H7 (cell line): ENCODE measurements around the gene TMEM176A. TPM values are rescaled to one million over a fixed set of nuclear protein-coding genes. Genes with fewer than 3 reads are reported as not detected.
"Not testable (repeated sequence)": the region's sequence is repeated elsewhere in the genome, so short reads cannot be mapped to it uniquely, and the experiment has no call there.

ENCODE experiments used
- DNase-seq: peaks from one replicate; pipeline ENCODE4 v3.0.0; 2012
- H3K27me3 ChIP-seq: 2 replicates; pipeline ENCODE4 v1.6.0; 2011; ENCODE audit warnings: mild to moderate bottlenecking, low read length; ENCODE audit not compliant: control insufficient read depth, insufficient read depth
- H3K36me3 ChIP-seq: replicated peaks from 2 replicates; pipeline ENCODE4 v1.5.1; 2011; ENCODE audit warnings: low read length; ENCODE audit not compliant: control insufficient read depth, insufficient read depth
- H3K4me3 ChIP-seq: 2 replicates; pipeline ENCODE4 v1.5.1; 2011; ENCODE audit warnings: low read depth, mild to moderate bottlenecking, control low read depth, low read length, moderate library complexity; ENCODE audit not compliant: insufficient read depth
- total RNA-seq: library from RNA; depleted of rRNA; stranded (reverse); fragments of >200 nt; shearing (Covaris generic); gene quantifications from 2 replicates; pipeline ENCODE4 v1.2.3, GENCODE V29; 2014; rRNA removed

The TMEM176A gene, protein sequence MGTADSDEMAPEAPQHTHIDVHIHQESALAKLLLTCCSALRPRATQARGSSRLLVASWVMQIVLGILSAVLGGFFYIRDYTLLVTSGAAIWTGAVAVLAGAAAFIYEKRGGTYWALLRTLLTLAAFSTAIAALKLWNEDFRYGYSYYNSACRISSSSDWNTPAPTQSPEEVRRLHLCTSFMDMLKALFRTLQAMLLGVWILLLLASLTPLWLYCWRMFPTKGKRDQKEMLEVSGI
- not detected in 2 replicates for total RNA-seq

DNA sequence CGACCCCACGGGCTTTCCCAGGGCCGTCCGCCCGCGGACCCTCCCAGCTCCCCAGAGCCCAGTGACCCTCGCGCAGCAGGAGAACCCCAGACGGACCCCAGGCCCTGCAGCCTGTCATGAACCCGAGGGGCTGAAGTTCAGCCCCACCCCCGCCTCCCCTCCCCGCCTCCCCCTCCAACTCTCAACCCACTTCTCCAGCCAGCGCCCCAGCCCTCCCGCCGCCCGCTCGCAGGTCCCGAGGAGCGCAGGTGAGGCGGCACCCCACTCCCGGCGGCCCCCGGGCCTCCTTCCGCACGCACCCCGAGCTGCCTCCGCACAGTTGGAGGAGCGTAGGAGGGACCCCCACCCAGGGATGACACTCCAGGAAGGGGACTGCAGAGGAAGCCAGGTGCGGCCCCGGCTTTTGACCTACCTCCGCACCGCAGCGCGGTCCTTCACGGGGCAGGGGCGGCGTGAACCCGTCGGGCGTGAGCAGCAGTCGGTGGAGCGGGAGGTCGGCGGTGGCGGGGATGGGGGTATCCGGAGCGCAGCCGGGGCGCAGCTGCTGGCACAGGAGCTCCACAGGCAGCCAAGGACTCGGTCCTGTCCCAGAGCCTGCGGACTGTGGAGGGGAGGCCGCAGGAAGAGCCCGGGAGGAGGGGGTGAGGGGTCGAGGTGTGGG is at the start of gene TMEM176A:
TSS of gene TMEM176A (plus strand) at position 189 of the 661 bp plus-strand sequence. CDS start 782 bp downstream, outside the sequence.
- H3K4me3 ChIP-seq, result peak within 1 kb of the TSS; percentile 34; the same call in 1 of the 2 replicates
- H3K36me3 ChIP-seq, result no peaks in the 10 kb centered on the region
- H3K27me3 ChIP-seq, result peaks cover 43% of the 10 kb centered on the region; the same call in 1 of the 2 replicates
- DNase-seq, result peak; percentile 81

DNA sequence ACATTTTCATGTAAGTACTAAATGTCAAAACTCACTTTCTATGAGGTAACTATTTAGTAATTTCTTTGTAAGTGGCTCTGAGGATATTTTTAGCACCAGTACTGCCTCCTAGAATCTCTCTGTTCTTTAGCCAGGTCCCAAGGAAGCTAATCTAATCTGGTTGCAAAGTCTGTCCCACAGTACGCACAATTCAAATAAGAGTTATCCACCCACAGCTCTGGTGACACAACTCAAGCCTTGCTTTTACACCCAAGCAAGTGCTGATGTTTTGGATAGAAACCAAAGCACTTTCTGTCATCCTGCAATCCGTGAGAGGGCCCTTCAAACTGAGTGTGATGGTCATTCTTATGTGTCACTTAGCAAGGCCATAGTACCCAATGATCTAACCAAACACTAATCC is 48.9 kb upstream of the TMEM176A start:
- DNase-seq, result no peak
- no peaks in the 10 kb centered on the region for H3K36me3 ChIP-seq
- peaks cover 34% of the 10 kb centered on the region for H3K27me3 ChIP-seq
- no peak overlapping the region for H3K4me3 ChIP-seq

GRCh38 chr7:150753239-150753638 is 47.3 kb upstream of the TMEM176A start:
- Histone ChIP-seq H3K27me3 (peaks cover 19% of the 10 kb centered on the region), H3K36me3 (no peaks in the 10 kb centered on the region), H3K4me3 (no peak overlapping the region)
- DNase-seq, result no peak

DNA sequence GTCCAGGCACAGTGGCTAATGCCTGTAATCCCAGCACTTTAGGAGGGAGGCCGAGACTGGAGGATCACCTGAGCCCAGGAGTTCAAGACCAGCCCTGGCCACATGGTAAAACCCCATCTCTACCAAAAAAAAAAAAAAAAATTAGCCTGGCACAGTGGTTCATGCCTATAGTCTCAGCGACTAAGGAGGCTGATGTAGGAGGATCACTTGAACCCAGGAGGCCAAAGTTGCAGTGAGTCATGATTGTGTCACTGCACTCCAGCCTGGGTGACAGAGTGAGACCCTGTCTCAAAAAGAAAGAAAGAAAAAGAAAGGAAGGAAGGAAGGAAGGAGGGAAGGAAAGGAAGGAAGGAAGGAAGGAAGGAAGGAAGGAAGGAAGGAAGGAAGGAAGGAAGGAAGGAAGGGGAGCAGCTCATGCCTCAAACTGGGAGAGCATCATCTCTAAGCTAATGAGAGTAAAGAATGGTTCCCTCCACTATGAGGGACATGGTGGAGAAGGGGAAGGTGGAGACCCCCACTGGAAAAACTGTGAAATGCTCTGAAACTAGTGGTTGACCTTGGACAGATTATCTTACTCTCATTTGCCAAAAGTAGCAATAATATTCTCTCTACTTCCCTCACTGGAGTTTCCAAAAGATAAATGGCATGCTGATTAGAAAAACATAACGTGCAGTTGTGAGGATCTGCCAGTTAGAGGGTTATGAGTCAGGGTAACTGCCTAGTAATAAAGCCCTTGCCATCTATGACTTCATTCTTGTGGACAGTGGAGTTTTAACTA is 46.6 kb upstream of the TMEM176A start:
- Histone ChIP-seq H3K36me3 (no peaks in the 10 kb centered on the region), H3K27me3 (peaks cover 12% of the 10 kb centered on the region), H3K4me3 (no peak overlapping the region)
- DNase-seq, result peak; percentile 68

DNA sequence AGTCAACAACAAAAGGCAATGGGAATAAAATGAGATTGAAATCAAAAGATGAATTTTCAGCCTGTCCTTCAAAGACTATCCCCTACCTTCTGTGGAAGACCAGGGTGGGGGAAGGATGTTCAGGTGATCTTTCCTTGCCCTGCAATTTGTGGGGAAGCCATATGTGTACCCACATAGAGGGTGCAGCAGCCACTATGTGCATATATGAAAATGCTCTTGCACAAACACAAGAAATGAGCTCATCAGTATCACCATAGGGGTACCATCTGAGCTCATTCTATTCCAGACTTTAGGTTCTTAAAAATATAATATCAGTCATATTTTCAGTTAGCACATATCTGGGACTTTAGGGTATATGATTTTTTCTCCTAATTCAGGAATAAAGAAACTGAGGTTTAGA is 45.6 kb upstream of the TMEM176A start:
- DNase-seq, result no peak
- Histone ChIP-seq H3K27me3 (peaks cover 5% of the 10 kb centered on the region; the same call in 1 of the 2 replicates), H3K36me3 (no peaks in the 10 kb centered on the region), H3K4me3 (no peak overlapping the region)

- no peak for DNase-seq
- Histone ChIP-seq H3K27me3 (peaks cover 5% of the 10 kb centered on the region; the same call in 1 of the 2 replicates), H3K36me3 (no peaks in the 10 kb centered on the region), H3K4me3 (no peak overlapping the region)
These were observed 45.0 kb upstream of the TMEM176A start for GRCh38 chr7:150755473-150756099.

DNA sequence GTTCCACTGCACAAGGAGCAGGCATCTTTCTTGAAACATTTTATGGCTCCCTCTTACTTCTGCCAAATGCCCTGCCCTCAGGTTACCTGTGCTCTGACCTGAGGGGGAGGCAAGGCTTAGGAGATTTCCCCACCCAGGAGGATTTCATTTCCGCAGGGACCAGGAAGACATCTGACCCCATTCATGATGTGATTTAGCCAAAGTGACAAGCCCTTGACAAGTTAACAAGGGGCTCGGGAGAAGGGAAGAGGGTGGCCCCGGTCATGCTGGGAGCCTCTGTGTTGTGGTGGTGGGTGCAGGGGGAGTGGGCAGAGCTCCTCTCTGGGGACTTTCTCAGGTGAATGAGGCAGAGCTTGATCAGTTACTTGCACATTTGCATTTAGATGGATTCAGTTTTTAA is 44.4 kb upstream of the TMEM176A start:
- peaks cover 5% of the 10 kb centered on the region; the same call in 1 of the 2 replicates for H3K27me3 ChIP-seq
- no peak for DNase-seq
- no peak overlapping the region for H3K4me3 ChIP-seq
- H3K36me3 ChIP-seq, result no peaks in the 10 kb centered on the region

DNA sequence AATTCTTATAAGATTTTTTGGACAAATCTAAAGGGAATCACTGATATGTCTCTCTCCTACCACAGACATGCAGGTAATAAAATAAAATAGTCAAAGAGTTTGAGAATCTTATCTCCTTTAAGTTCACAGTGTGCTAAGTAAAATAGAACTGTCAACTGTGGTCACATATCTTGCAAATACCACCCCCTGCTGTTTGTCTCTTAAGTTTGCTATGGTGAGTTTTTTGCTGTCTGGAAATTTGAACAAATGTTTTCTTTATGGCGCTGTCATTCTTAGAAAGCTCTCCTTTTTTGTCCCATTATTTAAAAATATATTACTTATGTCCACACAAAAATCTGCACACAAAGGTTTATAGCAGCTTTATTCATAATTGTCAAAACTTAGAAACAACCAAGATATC is 43.7 kb upstream of the TMEM176A start:
- Histone ChIP-seq H3K27me3 (peaks cover 2% of the 10 kb centered on the region; the same call in 1 of the 2 replicates), H3K4me3 (no peak overlapping the region), H3K36me3 (no peaks in the 10 kb centered on the region)
- no peak for DNase-seq

- Histone ChIP-seq H3K4me3 (no peak overlapping the region), H3K36me3 (no peaks in the 10 kb centered on the region), H3K27me3 (no peaks in the 10 kb centered on the region; the same call in 1 of the 2 replicates)
- DNase-seq, result no peak
These were observed 41.1 kb upstream of the TMEM176A start for GRCh38 chr7:150759479-150759878.

- Histone ChIP-seq H3K27me3 (no peaks in the 10 kb centered on the region), H3K4me3 (no peak overlapping the region), H3K36me3 (no peaks in the 10 kb centered on the region)
- no peak for DNase-seq
These were observed 34.2 kb upstream of the TMEM176A start for GRCh38 chr7:150766334-150766709.

GRCh38 chr7:150769768-150770167 is 30.8 kb upstream of the TMEM176A start:
- Histone ChIP-seq H3K36me3 (no peaks in the 10 kb centered on the region), H3K27me3 (no peaks in the 10 kb centered on the region), H3K4me3 (no peak overlapping the region)
- no peak for DNase-seq

- not testable (repeated sequence) for H3K27me3 ChIP-seq, DNase-seq, H3K36me3 ChIP-seq, H3K4me3 ChIP-seq
These were observed 26.4 kb upstream of the TMEM176A start for GRCh38 chr7:150774131-150774530.

DNA sequence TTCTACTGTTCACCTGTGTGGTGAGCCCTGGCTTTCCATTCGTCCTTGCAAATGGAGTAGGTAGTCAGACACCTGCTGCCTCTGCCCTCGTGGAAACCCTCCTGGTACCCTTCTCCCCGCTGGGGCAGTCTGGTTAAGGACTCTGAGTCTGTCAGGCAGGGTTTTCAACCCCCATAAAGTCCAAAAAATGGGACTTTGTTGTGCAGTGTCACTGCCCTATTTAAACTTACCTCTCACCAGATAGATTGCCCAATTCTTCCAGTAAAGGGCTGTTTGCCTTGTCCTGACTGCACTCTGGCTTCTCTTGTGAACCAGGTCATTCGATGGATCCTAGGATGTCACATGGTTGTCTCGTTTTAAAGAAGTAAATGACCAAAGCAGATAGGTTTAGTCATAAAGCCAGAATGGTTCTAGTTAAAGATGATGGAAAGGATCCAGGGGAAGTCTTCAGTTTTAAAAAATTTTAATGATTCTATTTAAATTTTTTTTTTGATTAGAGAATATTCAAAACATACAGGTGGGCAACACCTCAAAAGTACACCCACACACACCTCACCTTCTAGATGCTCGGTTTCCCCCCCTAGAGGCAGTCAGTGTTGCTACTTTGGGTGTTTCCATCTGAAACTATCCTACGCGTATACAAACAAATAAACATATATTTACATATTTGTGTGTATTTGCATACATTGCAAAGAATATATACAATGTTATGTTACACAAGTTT is 22.4 kb upstream of the TMEM176A start:
- no peak for DNase-seq

GRCh38 chr7:150778738-150779301 is 21.7 kb upstream of the TMEM176A start:
- H3K27me3 ChIP-seq, result no peaks in the 10 kb centered on the region
- no peak overlapping the region for H3K4me3 ChIP-seq
- no peaks in the 10 kb centered on the region for H3K36me3 ChIP-seq
- DNase-seq, result peak; percentile 72

More for the DNA sequence above, 22.4 kb upstream of the TMEM176A start:
- H3K27me3 ChIP-seq, result no peaks in the 10 kb centered on the region
- no peaks in the 10 kb centered on the region for H3K36me3 ChIP-seq
- no peak overlapping the region for H3K4me3 ChIP-seq
